ENCODE data around the gene PFN3. TPM values are rescaled to one million over a fixed set of nuclear protein-coding genes. Genes with fewer than 3 reads are reported as not detected.

The PFN3 gene
- total and polyA plus RNA-seq, 12 donors, result not detected

DNA sequence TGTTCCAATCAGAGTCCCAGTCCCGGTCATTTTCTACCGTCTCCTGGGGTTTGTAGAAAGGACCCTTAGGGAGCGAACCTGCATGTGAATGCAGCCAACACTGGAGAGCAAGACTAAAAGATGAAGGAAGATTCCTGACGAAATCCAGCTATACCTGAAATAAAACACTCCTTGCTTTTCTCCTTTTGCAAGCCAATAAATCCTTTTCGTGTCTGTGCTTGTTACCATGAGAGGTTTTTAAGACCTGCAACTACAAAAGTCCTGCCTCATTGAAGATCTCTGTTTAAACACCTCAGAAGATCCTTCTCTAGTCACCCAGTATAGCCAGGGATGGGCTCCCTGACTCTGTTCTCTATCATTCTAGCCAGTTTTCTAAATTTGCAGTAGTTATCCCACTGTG, 26.2 kb downstream of the PFN3 start:
- Histone ChIP-seq H3K9me3 (replicated peaks in 1 of 3) (no peaks in the 10 kb centered on the region), H3K4me3 (no peak overlapping the region), H3K4me1 (replicated peaks in 1 of 2) (peaks cover 0 to 4% of the 10 kb centered on the region in 2 donors), H3K27ac (no peak overlapping the region), H3K27me3 (no peaks in the 10 kb centered on the region), H3K36me3 (replicated peaks in 1 of 2) (no peaks in the 10 kb centered on the region)
- intact Hi-C loops (cut with DNase I), result no loop called here
- TF ChIP-seq CTCF (IDR thresholded peaks at IDR 0.05) (no peak), POLR2A (IDR thresholded peaks at IDR 0.05) (no peak)
- no peak for DNase-seq
- WGBS, 4 donors, result 73 to 83% (median 78%) methylated on average over 5 of the region's 5 CpGs

DNA sequence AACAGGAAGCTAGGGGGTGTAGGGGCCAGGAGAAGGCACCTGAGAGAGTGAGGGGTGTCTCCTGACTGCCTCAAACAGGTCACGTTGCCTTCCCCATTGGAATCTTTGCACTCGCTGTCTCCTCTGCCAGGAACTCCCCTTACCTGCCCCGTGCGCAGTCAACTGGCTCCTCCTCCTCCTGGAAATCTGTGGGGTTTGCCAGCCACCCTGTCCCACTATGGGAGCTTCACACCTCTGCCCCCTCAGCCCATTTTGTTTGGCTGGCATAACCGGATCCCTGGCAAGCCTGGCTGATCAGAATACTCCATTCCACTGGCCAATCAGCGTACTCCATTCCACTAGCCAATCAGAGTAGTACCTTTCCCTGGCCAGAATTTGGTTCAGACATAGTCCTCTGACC, 26.7 kb downstream of the PFN3 start:
- TF ChIP-seq CTCF (IDR thresholded peaks at IDR 0.05) (no peak), POLR2A (IDR thresholded peaks at IDR 0.05) (no peak)
- H3K36me3 ChIP-seq (replicated peaks in 1 of 2), result no peaks in the 10 kb centered on the region
- DNase-seq, result no peak
- no peak overlapping the region for H3K27ac ChIP-seq
- peaks cover 0 to 4% of the 10 kb centered on the region in 2 donors for H3K4me1 ChIP-seq (replicated peaks in 1 of 2)
- intact Hi-C loops (cut with DNase I), result no loop called here
- no peaks in the 10 kb centered on the region for H3K9me3 ChIP-seq (replicated peaks in 1 of 3)
- WGBS, 4 donors, result 58 to 69% (median 65%) methylated on average over 5 to 6 of the region's 6 CpGs
- H3K4me3 ChIP-seq, result no peak overlapping the region
- no peaks in the 10 kb centered on the region for H3K27me3 ChIP-seq

- 88 to 98% (median 95%) methylated on average over 5 to 6 of the region's 6 CpGs for WGBS, 4 donors
These were observed 27.6 kb downstream of the PFN3 start for GRCh38 chr5:177372910-177373309.

GRCh38 chr5:177372034-177372896, 28.2 kb downstream of the PFN3 start:
- Histone ChIP-seq H3K36me3 (replicated peaks in 1 of 2) (no peaks in the 10 kb centered on the region), H3K9me3 (replicated peaks in 1 of 3) (no peaks in the 10 kb centered on the region), H3K4me1 (replicated peaks in 1 of 2) (peaks cover 4 to 13% of the 10 kb centered on the region in 2 donors), H3K27ac (no peak overlapping the region), H3K27me3 (no peaks in the 10 kb centered on the region), H3K4me3 (no peak overlapping the region)
- no peak for TF ChIP-seq CTCF (IDR thresholded peaks at IDR 0.05)
- TF ChIP-seq POLR2A (IDR thresholded peaks at IDR 0.05), result no peak
- peak in 1 of 7 donors; percentile 23 for DNase-seq
- 66 to 88% (median 84%) methylated on average over 2 to 12 of the region's 12 CpGs for WGBS, 4 donors
- intact Hi-C loops (cut with DNase I), result no loop called here

More at GRCh38 chr5:177372910-177373309, 27.6 kb downstream of the PFN3 start:
- no peak for TF ChIP-seq POLR2A (IDR thresholded peaks at IDR 0.05)
- no peak for TF ChIP-seq CTCF (IDR thresholded peaks at IDR 0.05)
- H3K27me3 ChIP-seq, result no peaks in the 10 kb centered on the region
- H3K4me1 ChIP-seq (replicated peaks in 1 of 2), result peaks cover 0 to 6% of the 10 kb centered on the region in 2 donors
- DNase-seq, result no peak
- no peaks in the 10 kb centered on the region for H3K36me3 ChIP-seq (replicated peaks in 1 of 2)
- no peak overlapping the region for H3K27ac ChIP-seq
- H3K4me3 ChIP-seq, result no peak overlapping the region
- no peaks in the 10 kb centered on the region for H3K9me3 ChIP-seq (replicated peaks in 1 of 3)
- intact Hi-C loops (cut with DNase I), result no loop called here

All from adrenal gland (tissue), 12 donors.